GM19240 (cell line): Measurements from ENCODE around the gene RBMS1.
"Not testable (repeated sequence)": the region's sequence is repeated elsewhere in the genome, so short reads cannot be mapped to it uniquely, and the experiment has no call there.

Source experiments
- DNase-seq: peaks from one replicate; pipeline ENCODE4 v3.0.0; 2011; ENCODE audit warnings: low spot score; ENCODE audit not compliant: insufficient read length

The RBMS1 gene

GRCh38 chr2:160502478-160502877 is 8.9 kb upstream of the RBMS1 start:
- DNase-seq: no peak

GRCh38 chr2:160501370-160501769 is 7.8 kb upstream of the RBMS1 start:
- no peak for DNase-seq

GRCh38 chr2:160499865-160500264 is 6.3 kb upstream of the RBMS1 start:
- no peak for DNase-seq

- no peak for DNase-seq
Measured at GRCh38 chr2:160498137-160498536, 4.5 kb upstream of the RBMS1 start.

GRCh38 chr2:160494201-160494644 is 616 bp upstream of the RBMS1 start:
- no peak for DNase-seq

- no peak for DNase-seq
Measured at GRCh38 chr2:160492401-160493226, 993 bp downstream of the RBMS1 start.

GRCh38 chr2:160491911-160492371 is 1.7 kb downstream of the RBMS1 start:
- DNase-seq: no peak

- DNase-seq: no peak
Measured at GRCh38 chr2:160490733-160491685, 2.6 kb downstream of the RBMS1 start.

GRCh38 chr2:160489111-160489510 is 4.5 kb downstream of the RBMS1 start:
- DNase-seq: no peak

- DNase-seq: not testable (repeated sequence)
Measured at GRCh38 chr2:160488289-160488688, 5.3 kb downstream of the RBMS1 start.

- no peak for DNase-seq
Measured at GRCh38 chr2:160486341-160486740, 7.3 kb downstream of the RBMS1 start.

- no peak for DNase-seq
Measured at GRCh38 chr2:160484859-160485520, 8.6 kb downstream of the RBMS1 start.

GRCh38 chr2:160482673-160483072 is 10.9 kb downstream of the RBMS1 start:
- no peak for DNase-seq

- no peak for DNase-seq
Measured at GRCh38 chr2:160479269-160479668, 14.3 kb downstream of the RBMS1 start.

GRCh38 chr2:160478660-160479059 is 14.9 kb downstream of the RBMS1 start:
- DNase-seq: no peak

GRCh38 chr2:160477032-160477431 is 16.6 kb downstream of the RBMS1 start:
- no peak for DNase-seq

- DNase-seq: no peak
Measured at GRCh38 chr2:160474891-160475787, 18.5 kb downstream of the RBMS1 start.

- no peak for DNase-seq
Measured at GRCh38 chr2:160474319-160474645, 19.3 kb downstream of the RBMS1 start.

- no peak for DNase-seq
Measured at GRCh38 chr2:160473468-160474318, 19.9 kb downstream of the RBMS1 start.

GRCh38 chr2:160472839-160473251 is 20.8 kb downstream of the RBMS1 start:
- DNase-seq: no peak
